ENCODE measurements around the gene THADA.
"Not testable (repeated sequence)": the region's sequence is repeated elsewhere in the genome, so short reads cannot be mapped to it uniquely, and the experiment has no call there.

The THADA gene

DNA sequence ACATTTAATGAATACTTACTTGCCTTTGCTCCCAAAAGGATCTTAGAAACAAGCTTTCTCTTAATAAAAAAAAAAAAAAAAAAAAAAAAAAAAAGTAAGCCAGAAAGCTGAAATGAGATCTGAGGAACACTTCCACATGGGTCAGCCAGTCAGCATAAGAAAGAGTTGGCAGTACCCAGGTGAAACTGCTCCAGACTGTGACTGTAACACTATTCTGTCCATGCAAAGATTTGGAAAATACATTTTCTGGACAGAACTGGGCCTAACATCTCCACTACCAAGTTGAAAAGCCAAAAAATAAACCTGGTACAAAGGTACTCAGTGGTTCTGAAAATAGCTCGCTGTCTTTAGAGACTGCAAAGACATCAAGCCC is 135.7 kb downstream of the THADA start:
- FAIRE-seq: no peak

- no peak for FAIRE-seq
These were observed 136.2 kb downstream of the THADA start for GRCh38 chr2:43459446-43460173.

- no peak for FAIRE-seq
These were observed 137.7 kb downstream of the THADA start for GRCh38 chr2:43458014-43458628.

DNA sequence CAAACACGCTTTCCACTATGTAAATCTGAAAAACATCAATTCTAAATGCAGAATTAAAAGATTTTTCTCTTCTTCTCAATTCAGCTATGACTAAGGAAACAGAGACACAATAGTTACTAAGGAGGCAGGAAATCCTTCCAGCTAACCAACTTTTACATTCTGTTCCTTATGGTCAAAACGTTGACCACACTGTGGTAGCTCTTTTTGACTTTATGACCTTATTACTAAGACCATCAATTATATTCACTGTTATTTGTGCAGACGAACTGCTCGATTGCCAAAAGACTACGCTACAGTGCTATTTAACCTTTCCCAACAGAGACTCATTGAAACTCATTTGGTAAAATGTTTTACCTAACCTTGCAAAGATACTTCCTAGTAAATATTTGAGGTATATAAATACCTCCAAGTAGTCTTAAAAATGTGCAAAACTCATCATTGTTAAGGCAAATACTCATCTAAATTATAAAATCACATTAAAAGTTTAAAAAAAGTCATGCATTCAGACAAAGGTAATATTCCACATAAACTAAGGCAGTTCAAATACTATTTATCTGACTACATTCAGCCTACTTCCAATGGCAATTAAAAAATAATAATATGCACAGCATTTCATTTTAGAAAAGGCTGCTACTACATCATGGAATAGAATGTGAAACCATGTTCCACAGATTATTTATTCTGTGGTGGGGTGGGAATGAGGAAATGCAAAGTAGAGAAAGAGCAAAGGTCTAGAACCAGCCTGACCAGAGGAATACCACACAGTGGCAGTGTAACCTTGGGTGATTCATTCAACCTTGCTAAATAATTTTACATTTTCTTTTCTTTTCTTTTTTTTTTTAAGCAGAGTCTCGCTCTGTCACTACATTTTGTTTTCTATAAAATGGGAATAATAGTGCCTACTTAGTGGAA is 139.9 kb downstream of the THADA start:
- FAIRE-seq: no peak

DNA sequence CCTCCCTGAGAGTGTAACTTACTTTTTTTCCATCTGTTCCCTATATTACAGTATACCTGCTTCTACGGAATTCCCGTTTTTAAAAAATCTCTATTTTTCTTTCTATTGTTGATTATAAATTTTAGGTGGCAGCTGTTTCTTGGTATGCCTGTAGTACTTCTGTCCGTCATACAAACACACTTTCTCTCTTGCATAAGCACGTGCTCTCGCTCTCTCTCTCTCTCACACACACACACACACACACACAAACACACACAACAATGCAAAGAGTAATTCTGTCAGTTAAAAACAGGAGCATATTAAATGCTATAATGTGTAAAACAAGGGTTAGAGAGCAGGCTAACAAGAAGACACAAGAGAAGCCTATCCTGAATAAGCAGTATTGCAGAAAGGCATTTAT is 140.5 kb downstream of the THADA start:
- no peak for FAIRE-seq

DNA sequence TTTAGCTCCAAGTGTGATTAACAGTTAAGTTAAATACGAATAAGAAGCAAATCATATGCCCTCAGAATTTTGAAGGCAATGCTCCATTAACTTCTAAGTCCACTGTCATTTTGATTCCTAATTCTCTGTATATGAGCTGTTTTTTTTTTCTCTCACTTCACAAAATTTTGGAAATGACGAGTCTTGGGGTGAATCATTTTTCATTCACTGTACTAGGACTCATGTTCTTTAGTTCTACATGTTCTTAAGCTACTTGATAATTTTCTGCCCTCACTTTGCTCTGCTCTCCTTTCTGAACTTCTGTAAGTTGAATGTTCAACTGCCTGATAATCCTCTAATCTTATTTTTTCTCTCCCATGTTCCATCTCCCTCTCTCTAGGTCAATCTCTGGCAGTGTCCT is 141.0 kb downstream of the THADA start:
- FAIRE-seq: no peak

GRCh38 chr2:43453179-43454170 is 142.4 kb downstream of the THADA start:
- FAIRE-seq: no peak

DNA sequence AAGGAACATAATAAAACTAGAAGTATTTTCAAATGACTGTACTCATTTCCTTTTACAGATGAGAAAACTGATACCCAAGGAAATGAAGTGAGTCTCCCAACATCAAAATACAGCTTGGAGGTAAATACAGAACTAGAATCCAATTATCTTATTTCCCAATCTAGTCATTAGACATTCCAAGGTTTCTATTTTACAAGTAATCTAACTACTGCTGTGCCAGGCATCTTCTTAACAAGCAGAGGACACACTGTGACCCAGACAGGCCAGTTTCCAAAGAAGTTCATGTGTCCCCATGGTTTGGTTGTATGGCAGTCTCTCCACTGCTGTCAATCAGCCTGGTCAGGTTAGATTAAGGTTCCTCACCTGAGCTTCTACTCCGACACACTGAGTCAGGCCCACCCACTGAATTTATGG is 143.5 kb downstream of the THADA start:
- FAIRE-seq: no peak

- FAIRE-seq: no peak
These were observed 145.2 kb downstream of the THADA start for GRCh38 chr2:43450617-43451016.

- FAIRE-seq: no peak
These were observed 147.1 kb downstream of the THADA start for GRCh38 chr2:43448822-43449110.

GRCh38 chr2:43448011-43448821 is 147.6 kb downstream of the THADA start:
- FAIRE-seq: no peak

DNA sequence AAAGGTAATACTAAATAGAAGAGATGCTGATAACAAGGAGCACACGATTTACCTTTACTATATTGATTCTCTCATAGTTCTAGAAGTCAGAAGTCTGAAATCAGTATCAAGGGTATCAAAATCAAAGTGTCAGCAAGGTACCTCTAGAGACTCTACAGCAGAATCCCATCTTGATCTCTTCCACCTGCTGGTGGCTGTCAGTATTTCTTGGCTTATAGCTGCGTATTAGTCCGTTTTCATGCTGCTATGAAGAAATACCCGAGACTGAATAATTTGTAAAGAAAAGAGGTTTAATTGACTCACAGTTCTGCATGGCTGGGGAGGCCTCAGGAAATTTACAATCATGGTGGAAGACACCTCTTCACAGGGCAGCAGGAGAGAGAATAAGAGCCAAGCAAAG is 149.1 kb downstream of the THADA start:
- not testable (repeated sequence) for FAIRE-seq

GRCh38 chr2:43445781-43446180 is 150.1 kb downstream of the THADA start:
- no peak for FAIRE-seq

DNA sequence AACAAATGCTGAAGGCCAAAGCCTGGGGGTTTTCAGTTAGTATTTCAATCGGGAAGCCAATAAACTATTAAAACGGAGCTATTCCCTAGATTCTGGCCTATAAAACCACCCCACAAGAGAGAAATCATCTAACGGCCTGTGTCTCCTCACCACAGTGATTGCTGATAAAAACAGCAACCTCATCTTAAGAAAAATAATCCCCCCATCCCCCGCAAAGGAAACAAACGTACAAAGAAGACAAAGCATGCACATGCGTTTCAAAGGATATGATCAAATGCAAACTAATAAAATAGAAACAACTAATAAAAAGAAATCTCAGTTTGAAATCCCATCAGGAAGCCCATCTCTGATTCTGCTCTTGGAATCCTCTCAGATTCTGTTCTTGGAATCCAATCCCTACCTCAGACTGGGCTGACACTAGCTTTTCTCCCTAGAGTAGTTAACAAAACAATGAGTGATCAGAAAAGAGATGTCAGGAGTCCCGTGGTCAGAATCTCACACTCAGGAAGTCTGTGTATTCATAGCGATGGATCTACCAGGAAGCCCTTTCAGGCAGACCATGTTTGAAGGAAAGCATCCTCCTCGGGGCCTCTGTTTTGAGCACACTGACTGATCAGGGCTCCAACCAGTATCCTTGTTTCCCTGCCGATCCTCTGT is 150.7 kb downstream of the THADA start:
- no peak for FAIRE-seq

GRCh38 chr2:43443282-43443681 is 152.6 kb downstream of the THADA start:
- no peak for FAIRE-seq

DNA sequence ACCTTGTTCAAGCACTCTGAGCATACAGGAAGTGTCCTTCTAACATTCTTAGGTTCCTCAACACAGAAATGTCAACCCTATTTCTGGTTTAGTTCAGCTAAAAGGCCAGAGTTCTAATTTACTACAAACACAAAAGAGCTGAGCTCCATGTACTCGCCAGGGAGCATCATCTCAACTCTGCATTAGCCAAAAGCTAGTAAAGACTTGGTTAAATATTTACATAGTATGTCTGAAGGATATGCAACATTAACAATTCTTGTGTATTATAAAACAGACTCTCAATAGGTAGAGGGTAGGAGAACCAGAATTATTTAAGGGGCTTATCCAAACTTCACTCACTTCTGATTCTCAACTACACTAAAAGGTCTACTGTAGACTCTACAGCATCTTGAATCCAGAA is 154.6 kb downstream of the THADA start:
- FAIRE-seq: no peak

- no peak for FAIRE-seq
These were observed 156.8 kb downstream of the THADA start for GRCh38 chr2:43438858-43439655.

DNA sequence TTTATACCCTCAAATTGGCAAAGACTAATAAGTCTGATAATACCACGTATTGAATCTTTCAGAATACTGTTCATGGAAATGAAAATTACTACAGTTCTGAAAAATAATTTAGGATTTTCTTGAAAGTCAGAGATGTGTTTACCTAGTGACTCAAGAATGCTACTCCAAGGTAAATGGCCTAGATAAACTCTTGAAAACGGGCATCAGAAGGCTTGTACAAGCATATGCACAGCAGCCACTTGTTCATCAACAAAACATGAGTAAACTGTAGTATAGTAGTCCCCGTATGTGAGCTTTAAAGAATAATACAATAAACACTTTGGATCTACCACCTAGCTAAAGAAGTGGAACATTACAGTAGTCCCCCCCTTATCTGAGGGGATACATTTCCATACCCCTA is 157.5 kb downstream of the THADA start:
- no peak for FAIRE-seq

DNA sequence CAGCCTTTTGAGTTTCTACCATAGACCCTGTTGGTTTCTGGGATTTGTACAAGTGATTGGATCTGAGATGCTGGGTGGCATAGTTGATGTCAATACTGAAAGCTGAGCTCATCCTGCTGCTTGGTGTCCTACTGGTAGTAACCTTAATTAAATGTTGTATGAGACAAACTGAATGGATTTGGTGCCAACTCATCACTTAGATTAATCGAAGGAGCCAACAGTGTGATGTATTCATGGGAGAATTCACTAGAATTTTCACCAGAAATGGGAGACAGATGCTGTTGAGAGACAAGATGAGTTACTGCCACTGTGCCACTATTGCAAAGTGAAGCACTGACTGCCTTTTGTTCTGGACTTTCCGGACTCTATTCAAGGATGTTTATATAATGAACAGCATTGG is 158.5 kb downstream of the THADA start:
- FAIRE-seq: no peak

- no peak for FAIRE-seq
These were observed 159.4 kb downstream of the THADA start for GRCh38 chr2:43436431-43436830.

Data from colon (tissue), 2 donors.